DMS53 treated with DMSO at 0.1 percent for 48 hours (cell line): ENCODE data around the gene BMPR1B.

Source experiments
- DNase-seq: peaks from one replicate; lab custom pipeline; 2025; ENCODE audit not compliant: unreplicated experiment; lab: John Stamatoyannopoulos, UW

Gene BMPR1B

GRCh38 chr4:94947681-94948108 lies 189.9 kb downstream of the BMPR1B start:
- DNase-seq: no peak

GRCh38 chr4:94954251-94954650 lies 196.5 kb downstream of the BMPR1B start:
- DNase-seq: no peak

- peak; percentile 17 for DNase-seq
Measured at GRCh38 chr4:94957030-94957429, 199.3 kb downstream of the BMPR1B start.

GRCh38 chr4:94959307-94959706 lies 201.6 kb downstream of the BMPR1B start:
- no peak for DNase-seq

GRCh38 chr4:94960708-94961107 lies 203.0 kb downstream of the BMPR1B start:
- DNase-seq: no peak

- DNase-seq: peak; percentile 11
Measured at GRCh38 chr4:94961420-94961819, 203.7 kb downstream of the BMPR1B start.

- no peak for DNase-seq
Measured at GRCh38 chr4:94962484-94962883, 204.7 kb downstream of the BMPR1B start.

- no peak for DNase-seq
Measured at GRCh38 chr4:94965852-94966251, 208.1 kb downstream of the BMPR1B start.

- DNase-seq: no peak
Measured at GRCh38 chr4:94968493-94968892, 210.7 kb downstream of the BMPR1B start.

GRCh38 chr4:94970650-94971049 lies 212.9 kb downstream of the BMPR1B start:
- no peak for DNase-seq

GRCh38 chr4:94974773-94975172 lies 217.0 kb downstream of the BMPR1B start:
- no peak for DNase-seq

GRCh38 chr4:94976371-94977011 lies 218.7 kb downstream of the BMPR1B start:
- no peak for DNase-seq

- DNase-seq: no peak
Measured at GRCh38 chr4:94978904-94979303, 221.1 kb downstream of the BMPR1B start.

GRCh38 chr4:94979621-94980020 lies 221.9 kb downstream of the BMPR1B start:
- no peak for DNase-seq

GRCh38 chr4:94995684-94996394 lies 238.1 kb downstream of the BMPR1B start:
- no peak for DNase-seq

- no peak for DNase-seq
Measured at GRCh38 chr4:95000076-95000648, 242.4 kb downstream of the BMPR1B start.

- DNase-seq: no peak
Measured at GRCh38 chr4:95004912-95005311, 247.2 kb downstream of the BMPR1B start.

GRCh38 chr4:95007998-95008397 lies 250.2 kb downstream of the BMPR1B start:
- no peak for DNase-seq

GRCh38 chr4:95013236-95013635 lies 255.5 kb downstream of the BMPR1B start:
- DNase-seq: no peak

GRCh38 chr4:95014068-95014467 lies 256.3 kb downstream of the BMPR1B start:
- no peak for DNase-seq

- no peak for DNase-seq
Measured at GRCh38 chr4:95017305-95018064, 259.7 kb downstream of the BMPR1B start.

- DNase-seq: no peak
Measured at GRCh38 chr4:95018785-95019184, 261.0 kb downstream of the BMPR1B start.
